GM18502 (cell line): Measurements from ENCODE around the gene COL2A1.

Experiments
- ATAC-seq: cut with Tn5 transposase; IDR thresholded peaks from one replicate; pipeline ENCODE4 v1.9.1; 2021; ENCODE audit warnings: mild to moderate bottlenecking; ENCODE audit not compliant: unreplicated experiment, poor library complexity

The COL2A1 gene

DNA sequence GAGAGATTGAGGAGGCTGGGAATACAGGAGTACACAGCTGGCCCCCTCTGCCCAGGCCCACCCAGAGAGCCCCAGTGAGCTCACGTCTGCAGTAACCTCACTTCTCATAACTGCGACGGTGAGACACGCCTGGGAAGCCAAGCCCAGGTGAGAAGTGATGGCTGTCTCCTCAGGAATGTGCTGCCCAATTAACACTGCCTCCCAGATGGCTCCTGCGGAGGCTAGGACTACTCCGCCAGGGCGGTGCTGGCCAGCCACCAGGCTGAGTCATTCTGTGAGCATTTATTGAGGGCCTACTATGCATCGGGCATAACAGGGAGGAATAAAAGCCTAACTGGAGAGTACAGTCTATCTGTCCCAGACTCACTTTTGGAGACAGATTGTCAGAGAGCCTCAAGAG lies 50.2 kb downstream of the COL2A1 start:
- no peak for ATAC-seq

DNA sequence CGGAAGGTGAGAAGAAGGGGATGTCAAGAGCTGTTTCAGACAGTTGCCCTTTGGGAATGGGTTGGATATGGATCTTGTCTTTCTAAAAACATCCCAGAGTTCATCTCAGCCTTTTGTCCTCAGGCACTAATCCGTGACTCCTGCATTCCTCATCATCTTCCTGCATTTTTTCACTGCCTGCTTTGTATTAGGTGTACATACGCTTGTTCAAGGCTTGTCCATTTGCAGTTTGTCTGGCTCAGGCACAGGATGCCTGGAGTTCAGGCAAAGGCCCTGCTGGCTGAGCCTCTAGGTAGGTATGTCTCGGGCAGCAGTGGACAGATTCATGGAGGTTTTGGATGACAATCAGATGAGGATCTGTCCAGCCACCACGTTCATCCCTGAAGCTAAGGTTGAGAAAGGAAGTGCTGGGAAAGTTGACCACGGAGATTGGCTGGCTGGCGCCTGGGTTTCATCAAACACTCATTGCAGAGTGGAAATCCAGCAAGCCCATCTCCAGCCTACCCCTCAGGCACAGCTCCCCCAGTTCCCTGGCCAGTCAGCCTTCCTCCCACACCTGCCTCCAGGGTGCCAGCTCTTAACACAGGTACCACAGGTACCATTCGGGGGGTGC lies 53.3 kb downstream of the COL2A1 start:
- no peak for ATAC-seq

DNA sequence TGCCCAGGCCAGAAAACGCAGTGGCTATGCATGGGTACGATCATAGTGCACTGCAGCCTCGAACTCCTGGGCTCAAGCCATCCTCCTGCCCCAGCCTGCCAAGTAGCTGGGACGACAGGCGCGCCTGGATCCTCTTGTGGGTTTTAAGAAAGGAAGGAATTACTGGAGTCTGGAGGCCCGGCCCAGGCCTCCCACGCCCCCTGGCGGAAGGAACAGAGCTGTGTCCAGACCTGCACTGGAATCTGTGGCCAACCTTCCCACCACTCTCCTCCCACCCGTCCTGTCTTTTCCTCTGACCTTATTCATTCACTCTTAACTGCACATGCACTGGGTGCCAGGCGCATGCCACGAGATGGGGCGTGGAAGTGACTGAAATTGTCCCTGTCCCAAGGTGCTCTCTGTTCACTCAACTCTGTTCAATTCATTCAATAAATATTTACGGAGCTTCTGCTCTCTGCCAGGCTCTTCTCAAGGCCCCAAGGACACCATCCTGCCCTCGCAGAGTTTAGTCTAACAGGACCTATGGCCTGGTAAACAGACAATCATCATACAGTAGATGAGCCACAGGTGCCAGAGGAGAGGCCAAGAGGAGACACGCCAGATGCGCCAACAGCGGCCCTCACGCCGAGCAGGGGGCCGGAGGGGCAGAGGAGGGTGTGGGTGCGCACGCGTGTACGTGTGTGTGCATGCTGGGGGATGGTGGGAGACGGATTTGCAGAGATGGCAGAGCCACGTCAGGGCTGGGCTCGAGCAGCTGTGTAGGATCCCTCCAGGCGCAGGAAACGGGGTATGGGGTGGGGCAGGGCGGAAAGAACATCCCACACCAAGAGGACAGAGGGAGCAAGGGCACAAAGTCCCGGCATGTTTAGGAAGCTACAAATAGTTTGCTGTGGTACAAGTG lies 54.6 kb downstream of the COL2A1 start:
- no peak for ATAC-seq

DNA sequence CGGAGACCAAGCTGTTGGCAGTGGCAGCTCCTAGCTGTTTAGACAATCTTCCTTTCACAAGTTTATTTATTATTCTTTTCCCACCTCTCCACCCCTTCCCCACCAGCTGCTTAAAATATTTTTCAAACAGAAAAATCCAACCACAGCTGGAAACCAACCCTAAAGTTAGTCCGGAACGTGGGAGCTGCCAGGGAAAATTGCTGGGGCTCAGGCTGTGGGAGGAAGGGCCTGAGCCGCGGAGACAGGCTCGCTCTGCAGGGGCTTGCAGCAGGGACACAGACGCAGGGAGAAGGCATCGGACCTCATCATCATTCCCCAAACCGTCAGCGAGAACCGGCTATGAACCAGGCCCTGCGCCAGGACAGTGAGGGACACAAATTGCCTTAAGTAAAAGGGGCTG lies 56.9 kb downstream of the COL2A1 start:
- ATAC-seq: no peak

DNA sequence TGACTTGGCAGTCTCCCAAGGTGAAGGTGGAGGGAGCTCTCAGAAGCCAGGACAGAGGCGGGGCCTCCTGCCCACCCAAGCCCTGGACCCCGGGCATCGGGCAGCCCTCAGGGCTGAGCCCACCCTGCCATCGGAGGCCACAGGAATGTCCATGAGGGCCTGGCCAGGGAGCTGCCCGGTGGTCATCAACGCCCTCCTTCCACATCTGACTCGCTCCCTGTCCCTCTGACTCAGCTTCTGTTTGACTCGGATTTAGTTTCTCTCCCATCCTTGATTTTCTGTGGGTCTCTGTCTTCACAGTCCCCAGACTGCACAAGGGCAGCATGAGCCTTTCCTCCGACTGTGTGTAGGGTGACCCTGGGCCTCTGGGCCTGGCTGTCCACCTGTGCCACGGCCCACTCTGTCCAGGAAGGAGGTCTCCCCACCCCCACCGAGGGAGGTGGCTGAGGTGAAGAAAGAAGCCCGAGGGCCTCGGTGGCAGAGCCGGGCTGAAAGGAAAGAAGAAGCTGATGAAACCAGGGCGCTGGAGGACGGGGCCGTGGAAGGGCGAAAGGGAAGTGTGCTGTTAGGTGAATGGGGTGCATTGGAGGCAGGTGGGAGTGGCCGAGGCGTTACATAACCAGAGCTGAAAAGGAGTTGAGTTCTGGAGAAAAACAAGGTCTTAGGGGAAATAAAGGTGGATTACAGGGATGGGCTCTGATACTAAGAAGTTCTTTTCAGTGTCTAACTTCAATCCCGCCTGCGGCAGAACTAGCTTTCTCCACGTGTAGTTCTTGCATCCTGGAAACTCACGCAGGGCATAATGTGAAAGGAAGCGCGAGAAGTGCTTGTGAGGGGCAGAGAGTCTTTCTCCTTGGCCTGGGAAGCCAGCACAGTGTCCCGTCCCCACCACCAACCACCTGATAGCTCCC lies 57.6 kb downstream of the COL2A1 start:
- no peak for ATAC-seq

DNA sequence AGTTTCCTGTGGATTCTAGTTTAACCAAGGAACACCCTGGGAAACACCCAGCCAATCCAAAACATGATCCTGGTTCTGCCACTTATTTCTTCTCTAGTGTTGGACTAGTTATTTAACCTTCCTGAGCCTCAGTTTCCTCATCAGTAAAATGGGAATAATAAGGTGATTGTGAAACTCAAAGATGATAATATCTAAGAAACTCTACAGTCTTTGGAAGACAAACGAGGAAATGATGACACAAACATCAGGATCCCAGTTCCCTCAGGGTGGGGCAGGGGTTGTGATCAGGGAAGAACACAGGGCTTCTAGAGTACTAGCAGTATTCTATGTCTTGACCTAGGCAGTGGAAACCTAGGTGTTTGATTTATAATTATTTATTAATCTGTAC lies 58.9 kb downstream of the COL2A1 start:
- ATAC-seq: no peak

DNA sequence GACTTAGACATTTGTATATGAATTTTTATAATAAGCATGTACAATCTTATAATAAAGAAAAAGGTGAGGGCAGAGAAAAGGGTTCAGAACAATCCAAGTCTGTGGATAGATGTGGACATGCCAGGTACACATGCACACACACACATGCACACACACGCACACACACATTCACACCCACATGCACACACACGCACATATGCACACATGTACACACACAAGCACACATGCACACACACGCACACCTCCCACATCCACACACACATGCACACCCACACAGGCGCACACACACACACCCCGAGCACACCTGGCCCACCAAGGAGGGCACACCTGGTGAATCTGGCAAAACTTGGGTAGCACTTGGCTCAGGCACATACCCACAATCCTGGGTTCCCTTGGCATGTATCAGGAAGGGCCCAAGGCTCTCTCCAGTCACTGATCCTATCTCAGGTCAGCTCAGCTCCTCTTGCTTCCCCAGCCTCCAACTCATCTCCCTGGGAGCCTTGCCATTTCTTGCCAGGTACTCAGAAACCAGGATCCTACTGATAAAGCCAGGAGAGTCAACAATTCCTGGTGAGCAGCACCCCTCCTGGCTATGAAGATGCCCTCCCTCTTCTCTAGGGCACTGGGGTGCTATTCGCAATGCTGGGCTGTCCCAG lies 59.5 kb downstream of the COL2A1 start:
- ATAC-seq: no peak

DNA sequence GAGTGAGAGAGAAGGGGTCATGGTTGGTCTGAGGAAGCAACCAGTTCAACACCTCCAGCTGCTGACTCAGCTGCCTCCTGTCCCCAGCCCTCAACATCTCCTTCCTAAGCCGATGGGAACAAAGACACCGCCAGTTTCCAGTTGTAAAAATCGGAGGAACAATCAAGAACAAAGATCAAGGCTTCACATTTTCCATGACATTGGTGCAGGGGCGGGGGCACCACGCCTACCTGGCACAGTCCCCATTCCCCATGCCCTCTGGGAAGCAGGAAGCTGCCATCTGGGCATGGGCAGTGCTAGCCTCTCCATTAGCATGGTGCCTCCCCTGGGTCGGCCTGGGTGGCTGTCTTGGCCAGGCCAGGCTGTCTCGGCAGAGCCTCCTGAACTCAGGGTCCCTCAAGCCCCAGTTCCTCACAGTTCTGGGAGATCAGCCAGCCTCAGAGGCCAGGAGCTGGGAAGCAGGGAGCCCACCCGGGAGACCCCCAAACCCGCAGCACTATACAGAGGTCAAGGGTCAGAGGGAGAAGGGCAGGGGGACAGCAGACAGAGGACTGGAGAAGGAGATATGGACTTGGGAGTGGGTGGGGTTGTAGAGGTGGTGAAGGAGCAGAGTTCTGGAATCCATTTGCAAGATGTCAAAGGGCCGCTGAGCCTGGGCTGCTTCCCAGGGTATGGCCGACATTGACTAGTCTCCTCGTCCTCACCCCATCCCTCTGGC lies 60.5 kb downstream of the COL2A1 start:
- no peak for ATAC-seq

DNA sequence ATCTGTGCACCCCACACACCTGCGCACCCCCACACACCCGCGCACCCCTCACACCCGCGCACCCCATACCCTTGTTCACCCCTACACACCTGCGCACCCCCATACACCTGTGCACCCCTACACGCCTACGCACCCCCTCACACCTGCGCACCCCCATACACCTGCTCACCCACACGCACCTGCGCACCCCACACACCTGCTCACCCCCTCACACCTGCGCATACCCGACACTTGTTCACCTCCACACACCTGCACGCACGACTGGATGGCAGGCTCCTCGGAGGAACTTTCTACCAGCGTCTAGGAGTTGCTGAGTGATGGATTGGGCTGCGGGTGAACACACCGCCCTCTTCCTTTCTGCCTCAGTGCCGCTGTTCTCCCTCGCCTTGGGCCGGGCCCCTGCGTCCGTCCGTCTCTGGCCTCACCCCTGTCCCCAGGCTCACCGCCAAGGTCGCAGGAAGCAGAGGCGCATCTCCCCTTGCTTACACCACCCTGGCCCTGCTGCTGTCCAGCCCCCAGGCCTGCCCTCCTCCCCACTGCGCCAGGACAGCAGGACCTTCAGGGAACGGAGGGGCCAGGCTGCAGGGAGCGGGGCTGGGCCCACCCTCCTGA lies 61.6 kb downstream of the COL2A1 start:
- no peak for ATAC-seq

DNA sequence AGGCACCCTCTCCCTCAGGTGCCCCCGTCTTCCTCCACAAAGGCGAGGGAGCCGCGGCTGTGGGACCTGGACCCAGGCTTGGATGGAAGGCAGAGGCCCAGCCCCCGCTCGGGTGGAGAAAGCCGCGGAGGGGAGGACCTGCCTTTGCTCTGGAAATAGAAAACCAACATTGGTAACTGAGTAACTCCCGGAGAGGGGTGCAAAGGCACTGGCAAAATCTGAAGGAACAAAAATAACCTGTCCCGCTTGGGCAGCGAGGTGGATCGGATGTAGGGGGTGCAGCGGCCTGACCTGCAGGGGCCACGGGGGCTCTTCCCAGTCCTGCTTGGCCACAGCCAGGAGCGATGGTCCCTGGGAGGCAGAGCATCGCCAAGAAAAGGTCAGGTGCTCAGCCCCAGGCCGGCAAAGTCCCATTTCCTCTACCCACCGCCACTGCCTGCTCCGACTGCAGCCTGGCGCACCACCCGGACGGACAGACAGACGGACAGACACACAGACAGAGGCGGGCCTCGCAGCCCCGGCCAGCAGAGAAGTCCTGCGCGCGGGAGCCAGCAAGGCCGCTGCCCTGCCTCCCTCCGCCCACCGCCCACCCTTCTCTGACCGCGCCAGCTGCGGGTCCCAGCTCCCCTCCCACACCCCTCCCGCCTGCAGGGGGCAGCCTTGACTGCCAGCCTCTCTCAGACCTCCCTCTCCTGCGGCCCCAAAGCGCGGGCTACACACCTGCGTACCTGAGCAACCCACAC lies 62.2 kb downstream of the COL2A1 start:
- no peak for ATAC-seq

DNA sequence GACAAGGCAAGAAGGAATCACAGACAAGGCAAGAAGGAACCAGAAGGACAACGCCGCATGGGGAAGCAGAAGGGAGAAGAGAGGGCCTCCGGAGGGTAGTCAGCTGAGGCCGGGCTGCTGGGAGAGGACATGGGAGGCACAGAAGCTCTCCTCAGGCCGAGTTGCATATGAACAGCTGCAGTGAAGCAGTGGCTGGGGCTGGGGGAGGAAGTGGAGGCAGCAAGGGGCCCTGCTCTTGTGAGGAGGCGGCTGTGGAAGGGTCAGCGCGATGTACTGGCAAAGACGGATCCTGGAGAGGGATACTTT lies 62.8 kb downstream of the COL2A1 start:
- ATAC-seq: no peak

DNA sequence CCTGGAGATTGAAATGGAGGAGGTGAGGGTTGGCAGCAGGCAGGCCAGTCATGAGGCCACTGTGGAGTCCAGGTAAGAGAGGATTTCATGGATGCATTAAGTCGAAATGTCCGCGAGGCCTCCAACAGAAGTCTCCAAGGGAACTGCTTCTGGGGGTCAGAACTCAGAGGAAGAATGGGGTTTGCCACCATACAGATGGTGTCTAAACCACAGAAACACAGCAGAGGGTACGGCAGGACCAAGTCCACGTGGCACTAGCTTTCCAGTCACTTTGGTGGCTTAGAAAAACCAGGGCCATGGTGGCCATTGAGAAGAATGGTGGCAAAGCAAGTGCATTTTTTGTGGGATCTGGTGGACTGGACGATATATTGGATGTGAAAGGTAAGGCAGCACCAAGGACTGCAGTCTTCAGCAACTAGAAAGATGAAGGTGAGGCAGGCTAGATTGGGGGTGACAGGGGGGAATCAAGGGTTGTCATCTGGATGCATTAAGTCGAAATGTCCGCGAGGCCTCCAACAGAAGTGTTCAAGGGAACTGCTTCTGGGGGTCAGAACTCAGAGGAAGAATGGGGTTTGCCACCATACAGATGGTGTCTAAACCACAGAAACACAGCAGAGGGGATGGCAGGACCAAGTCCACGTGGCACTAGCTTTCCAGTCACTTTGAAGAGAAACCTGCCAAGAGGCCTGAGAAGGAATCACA lies 63.4 kb downstream of the COL2A1 start:
- ATAC-seq: no peak

DNA sequence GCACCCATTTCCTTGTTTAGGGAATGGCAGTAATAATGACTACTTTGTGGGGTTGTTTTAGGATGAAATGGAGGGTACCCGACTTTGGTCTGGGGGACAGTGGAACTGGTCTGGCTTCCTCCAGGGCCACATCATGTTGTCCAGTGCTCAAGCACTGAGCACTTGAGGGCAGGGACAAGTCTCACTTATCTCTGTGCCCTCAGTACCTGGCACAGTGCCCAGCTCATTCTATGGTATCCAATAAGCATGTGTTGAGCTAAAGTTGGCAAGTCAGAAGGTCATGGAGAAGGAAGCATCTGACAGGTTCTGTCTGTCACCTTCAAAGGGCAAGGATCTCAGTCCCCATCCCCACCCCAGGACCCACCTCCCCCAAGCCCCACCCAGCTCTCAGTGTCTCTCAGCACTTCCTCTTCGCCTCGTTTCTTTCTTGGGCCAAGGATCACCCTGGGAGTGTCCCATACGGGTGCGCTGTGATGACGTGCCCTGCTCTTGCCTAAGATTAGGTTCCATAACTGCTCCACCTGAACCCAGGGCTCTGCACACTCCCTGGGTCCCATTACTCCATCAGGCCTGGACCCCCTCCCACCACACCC lies 65.2 kb downstream of the COL2A1 start:
- ATAC-seq: no peak

DNA sequence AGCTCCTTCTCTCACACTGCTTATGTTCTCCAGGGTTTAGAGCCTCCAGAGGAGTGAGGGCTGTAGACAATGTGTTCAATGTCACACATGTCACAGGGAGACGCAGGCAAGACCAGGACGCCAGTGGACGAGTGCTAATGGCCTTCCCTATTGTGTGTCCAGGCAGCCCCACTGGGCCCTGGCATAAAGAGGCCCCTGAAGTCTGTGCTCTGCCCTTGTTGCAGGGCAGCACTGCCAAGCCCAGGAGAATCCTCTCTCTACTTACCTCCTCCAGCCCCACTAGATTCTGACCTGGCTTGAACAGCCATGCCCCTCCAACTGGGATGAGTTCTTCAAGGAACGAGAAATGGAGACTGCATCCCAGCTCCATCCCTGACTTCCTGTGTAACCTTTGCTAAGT lies 65.7 kb downstream of the COL2A1 start:
- ATAC-seq: no peak

DNA sequence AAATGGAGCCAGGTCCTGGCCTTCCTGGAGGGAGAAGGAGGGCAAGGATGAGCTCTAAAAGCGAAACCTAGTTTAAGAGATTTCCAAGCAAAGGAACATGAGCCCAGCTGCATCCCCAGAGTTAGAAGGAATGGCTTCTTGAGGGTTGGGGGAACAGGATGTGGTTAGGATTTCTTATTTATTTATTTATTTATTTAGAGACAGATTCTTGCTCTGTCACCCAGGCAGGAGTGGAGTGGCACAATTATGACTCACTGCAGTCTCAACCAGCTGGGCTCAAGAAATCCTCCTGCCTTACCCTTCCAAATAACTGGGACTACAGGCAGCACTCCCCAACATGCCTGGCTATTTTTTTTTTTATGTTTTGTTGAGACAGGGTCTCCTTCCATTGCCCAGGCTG lies 66.2 kb downstream of the COL2A1 start:
- ATAC-seq: no peak

DNA sequence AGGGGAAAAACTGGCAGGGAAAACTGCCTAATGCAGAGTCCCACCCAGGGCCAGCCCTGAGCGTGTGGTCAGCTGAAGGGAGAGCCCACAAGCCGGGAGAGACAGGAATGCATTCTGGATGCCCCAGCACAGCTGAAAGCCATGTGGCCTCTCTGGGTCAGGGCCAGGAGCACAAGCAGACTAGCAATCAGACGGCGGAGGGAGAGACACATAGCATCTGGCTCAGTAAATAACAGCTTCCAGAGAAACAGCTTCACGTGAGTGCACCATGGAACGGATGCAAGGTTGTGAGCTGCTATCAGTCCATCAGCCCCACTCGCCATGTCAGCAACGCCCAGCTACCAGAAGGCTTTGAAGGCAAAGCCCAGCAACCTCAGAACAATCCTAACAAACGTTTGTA lies 69.1 kb downstream of the COL2A1 start:
- no peak for ATAC-seq

DNA sequence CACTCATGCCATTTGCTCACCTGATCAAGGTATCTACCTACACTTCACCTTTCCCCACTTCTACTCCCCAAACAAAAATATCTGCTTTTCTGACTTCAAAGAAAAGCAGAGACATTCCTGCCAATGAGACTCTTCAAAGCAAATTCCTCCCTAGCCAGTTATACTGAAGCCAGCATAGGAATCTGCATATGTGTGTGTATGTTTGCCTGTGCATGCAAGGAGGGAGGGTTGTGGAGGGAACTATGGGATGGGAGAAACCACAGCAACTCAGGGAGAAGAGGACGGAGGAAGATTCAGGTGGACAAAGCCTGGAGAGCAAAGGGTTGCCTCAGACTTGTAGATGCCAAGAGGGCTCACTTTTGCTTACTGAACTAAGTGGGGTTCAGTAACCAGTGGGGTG lies 73.1 kb downstream of the COL2A1 start:
- no peak for ATAC-seq

DNA sequence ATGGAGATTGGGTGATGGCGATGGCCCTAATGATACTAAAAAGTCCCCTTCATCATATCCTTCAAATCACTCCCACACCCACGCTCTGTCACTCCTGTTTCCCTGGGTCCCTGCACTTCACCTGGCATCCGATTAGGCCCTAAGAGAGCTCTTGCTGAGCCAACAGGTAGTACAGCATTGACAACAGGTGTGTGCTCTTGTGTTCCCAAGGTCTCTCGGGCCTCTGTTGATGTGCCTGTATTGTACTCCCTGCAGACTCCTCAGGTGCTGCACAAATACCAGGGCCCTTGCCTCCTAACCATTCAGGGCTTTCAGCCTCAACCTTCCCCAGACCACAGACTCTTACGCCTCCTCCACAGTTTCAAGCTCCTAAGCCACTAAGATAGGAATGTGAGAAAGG lies 73.6 kb downstream of the COL2A1 start:
- no peak for ATAC-seq
